ENCODE data around the gene KLHL3. TPM values are rescaled to one million over a fixed set of nuclear protein-coding genes. Genes with fewer than 3 reads are reported as not detected.

Gene KLHL3
- total and polyA plus RNA-seq, 4 donors, result 0.91 to 8.8 (median 3.7) TPM

GRCh38 chr5:137616046-137616445 is 119.8 kb downstream of the KLHL3 start:
- Histone ChIP-seq H3K27me3 (ENCODE audit: control insufficient read depth in 4 of 4, insufficient read depth in 4 of 4, low read length in 3 of 4) (no peaks in the 10 kb centered on the region), H3K27ac (ENCODE audit: low read depth in 1 of 2, low read length in 2 of 2) (no peak overlapping the region), H3K4me1 (ENCODE audit: control insufficient read depth in 4 of 4, insufficient read depth in 4 of 4, low read length in 3 of 4) (no peaks in the 10 kb centered on the region), H3K4me3 (ENCODE audit: low read depth in 1 of 3, low read length in 3 of 3) (no peak overlapping the region), H3K9ac (ENCODE audit: low read depth in 1 of 2, low read length in 2 of 2) (no peak overlapping the region), H3K36me3 (ENCODE audit: control insufficient read depth in 4 of 4, insufficient read depth in 3 of 4, low read depth in 1 of 4, low read length in 3 of 4) (no peaks in the 10 kb centered on the region), H3K9me3 (ENCODE audit: control insufficient read depth in 4 of 4, low read length in 3 of 4) (no peaks in the 10 kb centered on the region)
- 93% methylated on average over 5 of the region's 5 CpGs for WGBS
- TF ChIP-seq NR2F2 (IDR thresholded peaks at IDR 0.05) (no peak), EGR1 (IDR thresholded peaks at IDR 0.05; ENCODE audit: low read depth in 2 of 2) (no peak), SP1 (IDR thresholded peaks at IDR 0.05) (no peak), YY1 (IDR thresholded peaks at IDR 0.05) (no peak), TAF1 (conservative IDR thresholded peaks at IDR 0.05) (no peak), GABPA (IDR thresholded peaks at IDR 0.05 in 1 of 2, conservative IDR thresholded peaks at IDR 0.05 in 1 of 2) (no peak), HNF4A (conservative IDR thresholded peaks at IDR 0.05) (no peak), FOXA2 (IDR thresholded peaks at IDR 0.05) (no peak), RAD21 (IDR thresholded peaks at IDR 0.05) (no peak), RXRA (IDR thresholded peaks at IDR 0.05) (no peak)
- TF ChIP-seq, protein P1, sequence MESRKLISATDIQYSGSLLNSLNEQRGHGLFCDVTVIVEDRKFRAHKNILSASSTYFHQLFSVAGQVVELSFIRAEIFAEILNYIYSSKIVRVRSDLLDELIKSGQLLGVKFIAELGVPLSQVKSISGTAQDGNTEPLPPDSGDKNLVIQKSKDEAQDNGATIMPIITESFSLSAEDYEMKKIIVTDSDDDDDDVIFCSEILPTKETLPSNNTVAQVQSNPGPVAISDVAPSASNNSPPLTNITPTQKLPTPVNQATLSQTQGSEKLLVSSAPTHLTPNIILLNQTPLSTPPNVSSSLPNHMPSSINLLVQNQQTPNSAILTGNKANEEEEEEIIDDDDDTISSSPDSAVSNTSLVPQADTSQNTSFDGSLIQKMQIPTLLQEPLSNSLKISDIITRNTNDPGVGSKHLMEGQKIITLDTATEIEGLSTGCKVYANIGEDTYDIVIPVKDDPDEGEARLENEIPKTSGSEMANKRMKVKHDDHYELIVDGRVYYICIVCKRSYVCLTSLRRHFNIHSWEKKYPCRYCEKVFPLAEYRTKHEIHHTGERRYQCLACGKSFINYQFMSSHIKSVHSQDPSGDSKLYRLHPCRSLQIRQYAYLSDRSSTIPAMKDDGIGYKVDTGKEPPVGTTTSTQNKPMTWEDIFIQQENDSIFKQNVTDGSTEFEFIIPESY (IDR thresholded peaks at IDR 0.05), result no peak
- TF ChIP-seq, protein P2, sequence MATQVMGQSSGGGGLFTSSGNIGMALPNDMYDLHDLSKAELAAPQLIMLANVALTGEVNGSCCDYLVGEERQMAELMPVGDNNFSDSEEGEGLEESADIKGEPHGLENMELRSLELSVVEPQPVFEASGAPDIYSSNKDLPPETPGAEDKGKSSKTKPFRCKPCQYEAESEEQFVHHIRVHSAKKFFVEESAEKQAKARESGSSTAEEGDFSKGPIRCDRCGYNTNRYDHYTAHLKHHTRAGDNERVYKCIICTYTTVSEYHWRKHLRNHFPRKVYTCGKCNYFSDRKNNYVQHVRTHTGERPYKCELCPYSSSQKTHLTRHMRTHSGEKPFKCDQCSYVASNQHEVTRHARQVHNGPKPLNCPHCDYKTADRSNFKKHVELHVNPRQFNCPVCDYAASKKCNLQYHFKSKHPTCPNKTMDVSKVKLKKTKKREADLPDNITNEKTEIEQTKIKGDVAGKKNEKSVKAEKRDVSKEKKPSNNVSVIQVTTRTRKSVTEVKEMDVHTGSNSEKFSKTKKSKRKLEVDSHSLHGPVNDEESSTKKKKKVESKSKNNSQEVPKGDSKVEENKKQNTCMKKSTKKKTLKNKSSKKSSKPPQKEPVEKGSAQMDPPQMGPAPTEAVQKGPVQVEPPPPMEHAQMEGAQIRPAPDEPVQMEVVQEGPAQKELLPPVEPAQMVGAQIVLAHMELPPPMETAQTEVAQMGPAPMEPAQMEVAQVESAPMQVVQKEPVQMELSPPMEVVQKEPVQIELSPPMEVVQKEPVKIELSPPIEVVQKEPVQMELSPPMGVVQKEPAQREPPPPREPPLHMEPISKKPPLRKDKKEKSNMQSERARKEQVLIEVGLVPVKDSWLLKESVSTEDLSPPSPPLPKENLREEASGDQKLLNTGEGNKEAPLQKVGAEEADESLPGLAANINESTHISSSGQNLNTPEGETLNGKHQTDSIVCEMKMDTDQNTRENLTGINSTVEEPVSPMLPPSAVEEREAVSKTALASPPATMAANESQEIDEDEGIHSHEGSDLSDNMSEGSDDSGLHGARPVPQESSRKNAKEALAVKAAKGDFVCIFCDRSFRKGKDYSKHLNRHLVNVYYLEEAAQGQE (IDR thresholded peaks at IDR 0.05), result no peak
- DNase-seq (ENCODE audit: low spot score), result no peak

- TF ChIP-seq GABPA (IDR thresholded peaks at IDR 0.05 in 1 of 2, conservative IDR thresholded peaks at IDR 0.05 in 1 of 2), result no peak
- TF ChIP-seq MAX (IDR thresholded peaks at IDR 0.05), result no peak
- no peak for TF ChIP-seq JUND (IDR thresholded peaks at IDR 0.05)
- TF ChIP-seq, protein P1 (IDR thresholded peaks at IDR 0.05), result no peak
- TF ChIP-seq RXRA (IDR thresholded peaks at IDR 0.05), result no peak
- no peak for TF ChIP-seq FOXA1 (IDR thresholded peaks at IDR 0.05)
- Histone ChIP-seq H3K4me3 (ENCODE audit: low read depth in 1 of 3, low read length in 3 of 3) (no peak overlapping the region), H3K27ac (ENCODE audit: low read depth in 1 of 2, low read length in 2 of 2) (no peak overlapping the region), H3K9ac (ENCODE audit: low read depth in 1 of 2, low read length in 2 of 2) (no peak overlapping the region), H3K27me3 (ENCODE audit: control insufficient read depth in 4 of 4, insufficient read depth in 4 of 4, low read length in 3 of 4) (no peaks in the 10 kb centered on the region), H3K9me3 (ENCODE audit: control insufficient read depth in 4 of 4, low read length in 3 of 4) (no peaks in the 10 kb centered on the region), H3K36me3 (ENCODE audit: control insufficient read depth in 4 of 4, insufficient read depth in 3 of 4, low read depth in 1 of 4, low read length in 3 of 4) (no peaks in the 10 kb centered on the region), H3K4me1 (ENCODE audit: control insufficient read depth in 4 of 4, insufficient read depth in 4 of 4, low read length in 3 of 4) (no peaks in the 10 kb centered on the region)
- DNase-seq (ENCODE audit: low spot score), result no peak
- WGBS, result 89% methylated on average over 5 of the region's 5 CpGs
Observed at GRCh38 chr5:137615171-137615775, 120.6 kb downstream of the KLHL3 start.

All from liver (tissue), 9 donors.